Measurements from ENCODE around the gene ANKRD37. TPM values are rescaled to one million over a fixed set of nuclear protein-coding genes. Genes with fewer than 3 reads are reported as not detected.

ANKRD37 gene
- total and polyA plus RNA-seq, 2 of the 8 experiments (the other 6 are each of a cell fraction or from before 2014, with no cell fraction given), result 2.8 to 3.4 TPM

DNA sequence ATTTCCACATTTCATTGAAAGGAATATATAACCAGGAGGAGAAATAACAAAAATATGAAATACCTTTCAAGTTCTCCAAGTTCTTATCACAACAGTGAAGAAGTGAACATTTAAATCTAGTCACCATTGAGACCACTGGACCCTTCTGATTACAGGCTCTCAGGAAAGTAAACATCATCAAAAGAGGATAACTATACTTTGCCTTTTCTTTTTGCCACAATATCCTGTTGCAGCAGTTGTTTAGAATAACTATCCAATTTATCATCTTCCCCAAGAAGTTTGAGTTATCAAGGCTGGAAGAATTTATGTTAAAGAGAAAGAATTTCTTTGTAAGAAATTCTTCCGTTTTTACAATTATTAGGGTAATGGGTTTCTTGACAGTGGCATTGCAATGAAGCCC lies 4.5 kb upstream of the ANKRD37 start:
- CTCF ChIA-PET (ENCODE audit: partially characterized antibody), result no interaction called here
- no peak for FAIRE-seq

More for the DNA sequence above, 4.5 kb upstream of the ANKRD37 start:
- H3K79me2 ChIP-seq (ENCODE audit: control insufficient read depth in 1 of 2, insufficient read depth in 2 of 2, low read length in 2 of 2), result no peaks in the 10 kb centered on the region
- H3K9me3 ChIP-seq (ENCODE audit: insufficient read depth in 2 of 2, low read depth in 1 of 2, low read length in 1 of 2), result no peaks in the 10 kb centered on the region
- no peak overlapping the region for H3K18ac ChIP-seq (ENCODE audit: extremely low read depth, low read length)
- no peak overlapping the region for H3K23ac ChIP-seq (ENCODE audit: insufficient read length)
- H2AK5ac ChIP-seq (ENCODE audit: low read depth, low read length), result no peak overlapping the region
- no peak overlapping the region for H3K27ac ChIP-seq (ENCODE audit: low read depth, low read length)
- H3K79me1 ChIP-seq (ENCODE audit: low read depth, low read length), result no peaks in the 10 kb centered on the region
- H3K14ac ChIP-seq (ENCODE audit: insufficient read length), result no peak overlapping the region
- DNase-seq (ENCODE audit: low read depth in 1 of 2, low spot score in 2 of 2), result no peak
- no peak overlapping the region for H2BK15ac ChIP-seq (ENCODE audit: low read length)
- no peak overlapping the region for H2BK20ac ChIP-seq (ENCODE audit: low read length)
- no peaks in the 10 kb centered on the region for H4K20me1 ChIP-seq (replicated peaks in 1 of 2; ENCODE audit: control insufficient read depth in 1 of 2, insufficient read depth in 2 of 2, low read length in 2 of 2)
- H4K8ac ChIP-seq (ENCODE audit: extremely low read depth, insufficient read depth, low read length), result no peak overlapping the region
- H4K5ac ChIP-seq (ENCODE audit: insufficient read length, low read depth, low read length), result no peak overlapping the region
- H3K4me2 ChIP-seq (ENCODE audit: insufficient read depth in 1 of 2, low read depth in 2 of 2, low read length in 2 of 2), result no peak overlapping the region
- peaks cover 0 to 6% (median 2%) of the 10 kb centered on the region in 4 experiments; a peak in 4 of 7 replicates for H3K4me1 ChIP-seq (replicated peaks in 1 of 4; ENCODE audit: control insufficient read depth in 3 of 4, insufficient read depth in 4 of 4, low read length in 3 of 4)
- 81% methylated on average over 1 of the region's 1 CpG; no CpG with 5 or more reads in 1 of the 2 experiments for WGBS, 2 experiments (ENCODE audit: extremely low coverage in 1 of 2, insufficient coverage in 1 of 2, insufficient read length in 1 of 2, insufficient replicate concordance in 2 of 2, low coverage in 1 of 2, low lambda C conversion rate in 2 of 2, missing lambda C conversion rate in 1 of 2)
- POLR2A ChIA-PET (ENCODE audit: partially characterized antibody), result no interaction called here
- H2BK12ac ChIP-seq (ENCODE audit: low read depth, low read length), result no peak overlapping the region
- no peak overlapping the region for H4K91ac ChIP-seq (replicated peaks; ENCODE audit: insufficient read length, low read length)
- no peak overlapping the region for H3K9ac ChIP-seq (replicated peaks in 1 of 4; ENCODE audit: extremely low read depth in 1 of 4, low read depth in 3 of 4, low read length in 3 of 4)
- no peaks in the 10 kb centered on the region for H3K36me3 ChIP-seq (ENCODE audit: control insufficient read depth in 2 of 4, insufficient read depth in 4 of 4, low read length in 3 of 4)
- H3K4me3 ChIP-seq (ENCODE audit: extremely low read depth in 1 of 4, insufficient read depth in 2 of 4, low read depth in 3 of 4, low read length in 4 of 4), result no peak overlapping the region
- TF ChIP-seq, protein P1, sequence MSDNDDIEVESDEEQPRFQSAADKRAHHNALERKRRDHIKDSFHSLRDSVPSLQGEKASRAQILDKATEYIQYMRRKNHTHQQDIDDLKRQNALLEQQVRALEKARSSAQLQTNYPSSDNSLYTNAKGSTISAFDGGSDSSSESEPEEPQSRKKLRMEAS (IDR thresholded peaks at IDR 0.05), result no peak
- TF ChIP-seq EGR1 (IDR thresholded peaks at IDR 0.05; ENCODE audit: borderline replicate concordance, low read depth, low read length) (no peak), RXRA (IDR thresholded peaks at IDR 0.05; ENCODE audit: insufficient read depth, low read depth, low read length) (no peak), EP300 (IDR thresholded peaks at IDR 0.05; ENCODE audit: borderline replicate concordance in 1 of 2, low read depth in 2 of 2, low read length in 2 of 2) (no peak), CEBPB (IDR thresholded peaks at IDR 0.05; ENCODE audit: low read depth, low read length) (no peak), POU5F1 (IDR thresholded peaks at IDR 0.05; ENCODE audit: low read depth, low read length) (no peak), CHD1 (IDR thresholded peaks at IDR 0.05; ENCODE audit: low read depth, low read length) (no peak), MAFK (IDR thresholded peaks at IDR 0.05; ENCODE audit: low read depth, low read length) (no peak)
- TF ChIP-seq, protein P2, sequence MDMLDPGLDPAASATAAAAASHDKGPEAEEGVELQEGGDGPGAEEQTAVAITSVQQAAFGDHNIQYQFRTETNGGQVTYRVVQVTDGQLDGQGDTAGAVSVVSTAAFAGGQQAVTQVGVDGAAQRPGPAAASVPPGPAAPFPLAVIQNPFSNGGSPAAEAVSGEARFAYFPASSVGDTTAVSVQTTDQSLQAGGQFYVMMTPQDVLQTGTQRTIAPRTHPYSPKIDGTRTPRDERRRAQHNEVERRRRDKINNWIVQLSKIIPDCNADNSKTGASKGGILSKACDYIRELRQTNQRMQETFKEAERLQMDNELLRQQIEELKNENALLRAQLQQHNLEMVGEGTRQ (IDR thresholded peaks at IDR 0.05; ENCODE audit: low read length), result no peak
- TF ChIP-seq, protein P3, sequence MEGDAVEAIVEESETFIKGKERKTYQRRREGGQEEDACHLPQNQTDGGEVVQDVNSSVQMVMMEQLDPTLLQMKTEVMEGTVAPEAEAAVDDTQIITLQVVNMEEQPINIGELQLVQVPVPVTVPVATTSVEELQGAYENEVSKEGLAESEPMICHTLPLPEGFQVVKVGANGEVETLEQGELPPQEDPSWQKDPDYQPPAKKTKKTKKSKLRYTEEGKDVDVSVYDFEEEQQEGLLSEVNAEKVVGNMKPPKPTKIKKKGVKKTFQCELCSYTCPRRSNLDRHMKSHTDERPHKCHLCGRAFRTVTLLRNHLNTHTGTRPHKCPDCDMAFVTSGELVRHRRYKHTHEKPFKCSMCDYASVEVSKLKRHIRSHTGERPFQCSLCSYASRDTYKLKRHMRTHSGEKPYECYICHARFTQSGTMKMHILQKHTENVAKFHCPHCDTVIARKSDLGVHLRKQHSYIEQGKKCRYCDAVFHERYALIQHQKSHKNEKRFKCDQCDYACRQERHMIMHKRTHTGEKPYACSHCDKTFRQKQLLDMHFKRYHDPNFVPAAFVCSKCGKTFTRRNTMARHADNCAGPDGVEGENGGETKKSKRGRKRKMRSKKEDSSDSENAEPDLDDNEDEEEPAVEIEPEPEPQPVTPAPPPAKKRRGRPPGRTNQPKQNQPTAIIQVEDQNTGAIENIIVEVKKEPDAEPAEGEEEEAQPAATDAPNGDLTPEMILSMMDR (IDR thresholded peaks at IDR 0.05; ENCODE audit: control extremely low read depth in 1 of 3, insufficient read depth in 1 of 3, low read depth in 1 of 3, low read length in 3 of 3), result no peak
- peaks cover 12% of the 10 kb centered on the region; the same call in 1 of the 2 replicates for H3K23me2 ChIP-seq (ENCODE audit: low read depth, low read length)
- no peak overlapping the region for H3K4ac ChIP-seq (replicated peaks; ENCODE audit: insufficient read length, low read depth, low read length)
- no peaks in the 10 kb centered on the region for H3K27me3 ChIP-seq (replicated peaks in 1 of 4; ENCODE audit: control insufficient read depth in 3 of 4, extremely low read depth in 1 of 4, insufficient read depth in 3 of 4, low read length in 3 of 4)
- H2BK5ac ChIP-seq (ENCODE audit: low read depth, low read length), result no peak overlapping the region
- no peak overlapping the region for H2AFZ ChIP-seq (ENCODE audit: low read length)
- H2BK120ac ChIP-seq (replicated peaks; ENCODE audit: low read depth, low read length), result no peak overlapping the region
- no peak overlapping the region for H3K56ac ChIP-seq (replicated peaks; ENCODE audit: insufficient read length, low read depth, low read length)

All from H1 (cell line).